GM13976 (cell line): ENCODE results near the gene NME7.

Source experiments
- DNase-seq: peaks from one replicate; pipeline ENCODE4 v3.0.0; 2012; ENCODE audit warnings: low spot score
- in situ Hi-C: fragments of 300-500 bp; cut with MboI; formaldehyde crosslinking; loops from one replicate; pipeline ENCODE4 v1.12.0; 2022; ENCODE audit warnings: low sequenced_read_pairs, mixed read lengths, inconsistent platforms; ENCODE audit not compliant: unreplicated experiment
- TF ChIP-seq, protein P1 (sequence below): IDR thresholded peaks from 2 replicates; pipeline ENCODE4 v1.5.1; 2012; ENCODE audit warnings: borderline replicate concordance, mild to moderate bottlenecking; ENCODE audit not compliant: insufficient read depth; ENCODE audit errors: extremely low read depth, missing control alignments, control extremely low read depth

NME7 gene

DNA sequence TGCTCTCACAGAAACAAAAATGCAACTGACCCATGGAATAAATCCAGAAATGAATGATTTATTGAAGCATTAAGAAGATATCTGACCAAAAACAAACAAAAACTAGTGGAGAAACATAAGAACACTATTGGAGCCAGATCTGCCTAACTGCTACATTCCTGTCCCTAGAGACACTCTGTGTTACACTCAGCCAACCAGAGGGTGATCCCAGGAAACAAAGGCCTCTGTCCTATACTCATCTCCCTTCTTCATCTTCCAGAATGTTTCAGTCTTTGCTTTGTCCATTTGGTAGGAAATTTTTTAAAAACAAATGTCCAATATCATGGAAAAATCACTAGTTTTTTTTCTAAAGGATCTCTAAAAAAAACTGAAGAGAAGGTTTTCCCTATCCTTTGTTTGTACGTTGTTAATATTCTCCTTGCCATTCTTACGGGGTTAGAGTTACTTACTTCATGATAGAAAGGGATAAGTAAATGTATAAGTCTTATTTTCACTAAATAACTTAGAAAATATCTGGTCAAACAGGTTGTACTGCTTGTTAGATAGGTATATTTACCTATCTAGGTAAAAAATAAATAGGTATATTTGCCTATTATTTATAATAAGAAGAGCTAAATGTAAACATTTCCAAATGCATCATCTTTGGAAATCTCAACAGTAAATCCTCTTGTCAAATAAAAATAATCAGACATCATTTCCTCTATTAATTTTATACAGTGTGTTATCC, 59.1 kb downstream of the NME7 start:
- TF ChIP-seq, protein P1, sequence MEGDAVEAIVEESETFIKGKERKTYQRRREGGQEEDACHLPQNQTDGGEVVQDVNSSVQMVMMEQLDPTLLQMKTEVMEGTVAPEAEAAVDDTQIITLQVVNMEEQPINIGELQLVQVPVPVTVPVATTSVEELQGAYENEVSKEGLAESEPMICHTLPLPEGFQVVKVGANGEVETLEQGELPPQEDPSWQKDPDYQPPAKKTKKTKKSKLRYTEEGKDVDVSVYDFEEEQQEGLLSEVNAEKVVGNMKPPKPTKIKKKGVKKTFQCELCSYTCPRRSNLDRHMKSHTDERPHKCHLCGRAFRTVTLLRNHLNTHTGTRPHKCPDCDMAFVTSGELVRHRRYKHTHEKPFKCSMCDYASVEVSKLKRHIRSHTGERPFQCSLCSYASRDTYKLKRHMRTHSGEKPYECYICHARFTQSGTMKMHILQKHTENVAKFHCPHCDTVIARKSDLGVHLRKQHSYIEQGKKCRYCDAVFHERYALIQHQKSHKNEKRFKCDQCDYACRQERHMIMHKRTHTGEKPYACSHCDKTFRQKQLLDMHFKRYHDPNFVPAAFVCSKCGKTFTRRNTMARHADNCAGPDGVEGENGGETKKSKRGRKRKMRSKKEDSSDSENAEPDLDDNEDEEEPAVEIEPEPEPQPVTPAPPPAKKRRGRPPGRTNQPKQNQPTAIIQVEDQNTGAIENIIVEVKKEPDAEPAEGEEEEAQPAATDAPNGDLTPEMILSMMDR, result no peak
- DNase-seq, result no peak
- in situ Hi-C loops, result no loop called here

DNA sequence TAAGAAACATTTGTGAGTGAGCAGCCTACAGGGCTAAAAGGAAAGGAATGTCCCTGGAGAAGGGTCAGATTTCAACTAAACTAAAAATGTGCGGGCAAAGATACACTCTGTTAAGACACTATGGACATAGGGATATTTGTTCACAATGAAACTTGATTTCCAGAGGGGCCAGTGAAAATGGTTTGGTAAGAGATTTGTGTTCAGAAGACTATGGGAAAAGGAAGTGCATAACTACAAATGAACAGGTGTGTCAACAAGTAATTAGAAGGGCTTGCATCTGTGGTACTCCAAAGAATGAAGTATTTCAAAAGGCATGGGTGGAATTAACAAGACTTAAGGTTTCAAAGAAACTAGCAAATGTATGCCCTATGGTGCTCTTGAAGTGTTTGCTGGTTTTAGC, 60.4 kb downstream of the NME7 start:
- in situ Hi-C loops, result no loop called here
- DNase-seq, result no peak

DNA sequence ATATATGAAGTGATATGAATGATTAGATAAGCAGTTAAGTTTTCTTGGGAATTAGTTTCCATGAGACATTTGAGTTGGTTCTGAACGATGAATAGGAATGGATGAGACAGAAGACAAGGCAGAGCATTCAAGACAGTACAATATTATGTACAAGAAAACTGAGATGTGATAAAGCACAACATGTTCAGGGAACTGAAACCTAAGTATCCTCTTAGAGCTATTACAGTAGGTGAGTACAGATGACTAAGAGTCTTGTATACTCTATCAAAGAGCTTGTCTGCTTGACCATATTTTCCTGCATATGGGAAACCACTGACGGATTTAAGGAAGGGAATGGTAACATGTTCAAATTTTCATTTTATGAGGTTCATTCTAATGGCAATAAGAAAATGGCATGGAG, 61.6 kb downstream of the NME7 start:
- in situ Hi-C loops, result no loop called here
- TF ChIP-seq, protein P1, result no peak

More for the DNA sequence above, 60.4 kb downstream of the NME7 start:
- TF ChIP-seq, protein P1, result no peak

DNA sequence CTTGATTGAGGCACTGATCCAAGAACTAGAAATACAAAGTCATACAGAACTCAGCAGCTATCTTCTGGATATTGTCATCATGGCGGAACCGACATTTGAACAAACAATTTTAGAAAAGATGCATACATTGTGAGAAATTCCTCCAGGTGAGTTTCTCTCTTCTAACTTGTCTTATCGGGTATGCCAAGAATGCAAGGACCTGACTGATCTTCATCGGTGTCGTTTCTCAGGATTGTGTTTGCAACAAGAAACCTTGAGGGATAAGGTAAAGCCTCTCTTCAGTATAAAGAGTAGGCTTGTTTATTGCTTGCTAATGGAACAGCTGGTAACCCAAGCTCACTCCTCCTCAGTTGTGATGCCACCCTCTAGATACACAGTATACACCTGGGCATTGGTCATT, 62.2 kb downstream of the NME7 start:
- DNase-seq, result no peak
- TF ChIP-seq, protein P1, result no peak
- in situ Hi-C loops, result no loop called here

More for the DNA sequence above, 61.6 kb downstream of the NME7 start:
- DNase-seq, result no peak

DNA sequence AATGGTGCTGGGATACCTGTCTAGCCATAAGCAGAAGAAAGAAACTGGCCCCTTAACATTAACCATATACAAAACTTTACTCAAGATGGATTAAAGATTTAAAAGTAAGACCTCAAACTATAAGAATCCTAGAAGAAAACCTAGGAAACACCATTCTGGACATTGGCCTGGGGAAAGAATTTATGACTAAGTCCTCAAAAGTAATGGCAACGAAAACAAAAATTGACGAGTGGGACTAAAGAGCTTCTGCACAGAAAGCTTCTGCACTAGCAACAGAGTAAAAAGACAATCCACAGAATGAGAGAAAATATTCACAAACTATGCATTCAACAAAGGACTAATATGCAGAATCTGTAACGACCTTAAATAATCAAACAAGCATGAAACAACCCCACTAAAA, 66.7 kb downstream of the NME7 start:
- TF ChIP-seq, protein P1, result no peak
- DNase-seq, result no peak
- in situ Hi-C loops, result no loop called here

DNA sequence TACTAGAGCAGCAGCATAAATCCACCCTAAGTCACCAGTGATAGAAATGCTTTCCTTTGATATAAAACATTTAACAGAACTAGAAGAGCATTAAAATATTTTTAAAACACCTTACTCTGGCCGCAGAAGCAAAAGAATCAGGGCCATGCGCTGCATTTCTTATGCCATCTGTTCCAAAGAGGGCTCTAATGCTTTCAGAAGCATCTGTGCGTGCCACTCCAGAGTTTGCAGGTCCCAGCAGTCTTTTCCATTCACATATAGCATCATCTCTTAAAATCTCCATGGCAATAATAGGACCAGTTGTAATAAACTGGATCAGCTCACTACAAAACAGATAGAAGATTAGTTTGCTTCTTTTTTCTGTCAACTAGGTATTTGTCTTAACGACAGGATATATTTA, 69.2 kb downstream of the NME7 start:
- TF ChIP-seq, protein P1, result no peak
- DNase-seq, result no peak

More for the DNA sequence above, 69.2 kb downstream of the NME7 start:
- in situ Hi-C loops, result no loop called here
